ENCODE results near the gene FTO.
A peak's percentile ranks its signal among the peaks of the same experiment; 100 is the strongest.

- TF ChIP-seq CTCF (IDR thresholded peaks at IDR 0.05) (no peak), POLR2AphosphoS5 (IDR thresholded peaks at IDR 0.05) (peak; percentile 51)
These were observed 189.9 kb downstream of the FTO start for GRCh38 chr16:53893731-53894435.

Measured in prostate gland (tissue), 2 donors.